Upper lobe of left lung (tissue), 4 donors: ENCODE results near the gene CXCL5.

Experiments used
- EP300 ChIP-seq, 4 donors: sonication (generic); formaldehyde crosslinking; IDR thresholded peaks; one replicate each; pipeline ENCODE4 v1.5.1; 2017; ENCODE audit warnings: antibody characterized with exemption in 4 of 4, control low read depth in 2 of 4
- POLR2A ChIP-seq, 4 donors: fragments of 450-650 bp; IDR thresholded peaks; one replicate each; pipeline ENCODE4 v1.5.1; 2016 to 2017; ENCODE audit warnings: antibody characterized with exemption in 4 of 4, mild to moderate bottlenecking in 2 of 4
- POLR2AphosphoS5 ChIP-seq, 2 donors: sonication (generic); formaldehyde crosslinking; IDR thresholded peaks; one replicate each; pipeline ENCODE4 v1.5.1; 2017; ENCODE audit warnings: antibody characterized with exemption in 2 of 2
- TF ChIP-seq, protein P1 (sequence below), 6 experiments: fragments of 450-650 bp in 4 of 6; fragments of 200-600 bp in 2 of 6; sonication (generic) in 2 of 6; IDR thresholded peaks; one replicate each; pipeline ENCODE4 v1.5.1; 2016 to 2019; ENCODE audit warnings: antibody characterized with exemption in 6 of 6

DNA sequence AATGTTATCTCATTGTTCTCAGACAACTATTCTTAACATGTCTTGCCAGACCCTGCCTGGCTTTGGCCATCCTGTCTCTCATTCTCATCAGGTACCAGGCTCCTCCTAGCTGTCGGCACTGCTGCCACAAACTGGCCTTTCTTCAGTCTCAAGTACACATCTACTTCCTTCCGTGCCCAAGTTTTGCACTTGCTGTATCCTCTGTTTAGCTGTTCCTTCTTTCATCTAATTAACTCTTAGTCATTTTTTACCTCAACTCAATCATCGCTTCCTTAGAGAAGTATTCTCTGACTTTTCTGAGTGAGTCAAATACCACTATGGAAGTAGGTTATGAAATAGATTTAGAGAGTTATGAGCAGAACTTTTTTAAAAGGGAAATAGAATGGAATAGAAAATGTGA lies 20.3 kb upstream of the CXCL5 start:
- TF ChIP-seq POLR2A (IDR thresholded peaks at IDR 0.05) (peak in 1 of 4 donors; percentile 34), EP300 (IDR thresholded peaks at IDR 0.05) (no peak), POLR2AphosphoS5 (IDR thresholded peaks at IDR 0.05) (no peak)
- TF ChIP-seq, protein P1, sequence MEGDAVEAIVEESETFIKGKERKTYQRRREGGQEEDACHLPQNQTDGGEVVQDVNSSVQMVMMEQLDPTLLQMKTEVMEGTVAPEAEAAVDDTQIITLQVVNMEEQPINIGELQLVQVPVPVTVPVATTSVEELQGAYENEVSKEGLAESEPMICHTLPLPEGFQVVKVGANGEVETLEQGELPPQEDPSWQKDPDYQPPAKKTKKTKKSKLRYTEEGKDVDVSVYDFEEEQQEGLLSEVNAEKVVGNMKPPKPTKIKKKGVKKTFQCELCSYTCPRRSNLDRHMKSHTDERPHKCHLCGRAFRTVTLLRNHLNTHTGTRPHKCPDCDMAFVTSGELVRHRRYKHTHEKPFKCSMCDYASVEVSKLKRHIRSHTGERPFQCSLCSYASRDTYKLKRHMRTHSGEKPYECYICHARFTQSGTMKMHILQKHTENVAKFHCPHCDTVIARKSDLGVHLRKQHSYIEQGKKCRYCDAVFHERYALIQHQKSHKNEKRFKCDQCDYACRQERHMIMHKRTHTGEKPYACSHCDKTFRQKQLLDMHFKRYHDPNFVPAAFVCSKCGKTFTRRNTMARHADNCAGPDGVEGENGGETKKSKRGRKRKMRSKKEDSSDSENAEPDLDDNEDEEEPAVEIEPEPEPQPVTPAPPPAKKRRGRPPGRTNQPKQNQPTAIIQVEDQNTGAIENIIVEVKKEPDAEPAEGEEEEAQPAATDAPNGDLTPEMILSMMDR (IDR thresholded peaks at IDR 0.05): no peak
